ENCODE results near the gene CRTC1.
"Not testable (repeated sequence)": the region's sequence is repeated elsewhere in the genome, so short reads cannot be mapped to it uniquely, and the experiment has no call there.

The CRTC1 gene

GRCh38 chr19:18701250-18701608, 17.7 kb downstream of the CRTC1 start:
- no peak for DNase-seq (ENCODE audit: low read depth in 2 of 2)

- DNase-seq (ENCODE audit: low read depth in 2 of 2), result no peak
Measured at GRCh38 chr19:18704054-18704453, 20.6 kb downstream of the CRTC1 start.

GRCh38 chr19:18704971-18705370, 21.5 kb downstream of the CRTC1 start:
- DNase-seq (ENCODE audit: low read depth in 2 of 2), result no peak

GRCh38 chr19:18708452-18709231, 25.2 kb downstream of the CRTC1 start:
- no peak for DNase-seq (ENCODE audit: low read depth in 2 of 2)

- DNase-seq (ENCODE audit: low read depth in 2 of 2), result no peak
Measured at GRCh38 chr19:18709546-18709945, 26.1 kb downstream of the CRTC1 start.

- DNase-seq (ENCODE audit: low read depth in 2 of 2), result no peak
Measured at GRCh38 chr19:18710186-18710585, 26.7 kb downstream of the CRTC1 start.

- peak; percentile 3 to 11 for DNase-seq (ENCODE audit: low read depth in 2 of 2)
Measured at GRCh38 chr19:18710996-18711751, 27.7 kb downstream of the CRTC1 start.

- DNase-seq (ENCODE audit: low read depth in 2 of 2), result no peak
Measured at GRCh38 chr19:18711893-18712292, 28.4 kb downstream of the CRTC1 start.

- DNase-seq (ENCODE audit: low read depth in 2 of 2), result peak; percentile 3 to 8
Measured at GRCh38 chr19:18712981-18713380, 29.5 kb downstream of the CRTC1 start.

- no peak for DNase-seq (ENCODE audit: low read depth in 2 of 2)
Measured at GRCh38 chr19:18713550-18714117, 30.2 kb downstream of the CRTC1 start.

- no peak for DNase-seq (ENCODE audit: low read depth in 2 of 2)
Measured at GRCh38 chr19:18715416-18715815, 31.9 kb downstream of the CRTC1 start.

- no peak for DNase-seq (ENCODE audit: low read depth in 2 of 2)
Measured at GRCh38 chr19:18716857-18717256, 33.4 kb downstream of the CRTC1 start.

- DNase-seq (ENCODE audit: low read depth in 2 of 2), result no peak
Measured at GRCh38 chr19:18717601-18718000, 34.1 kb downstream of the CRTC1 start.

GRCh38 chr19:18718015-18718526, 34.6 kb downstream of the CRTC1 start:
- DNase-seq (ENCODE audit: low read depth in 2 of 2), result no peak

GRCh38 chr19:18718846-18719458, 35.5 kb downstream of the CRTC1 start:
- DNase-seq (ENCODE audit: low read depth in 2 of 2), result no peak

- no peak for DNase-seq (ENCODE audit: low read depth in 2 of 2)
Measured at GRCh38 chr19:18719541-18719940, 36.1 kb downstream of the CRTC1 start.

GRCh38 chr19:18723871-18724377, 40.4 kb downstream of the CRTC1 start:
- DNase-seq (ENCODE audit: low read depth in 2 of 2), result no peak

- DNase-seq (ENCODE audit: low read depth in 2 of 2), result no peak
Measured at GRCh38 chr19:18725841-18726770, 42.6 kb downstream of the CRTC1 start.

GRCh38 chr19:18726846-18727245, 43.4 kb downstream of the CRTC1 start:
- DNase-seq (ENCODE audit: low read depth in 2 of 2), result no peak

GRCh38 chr19:18727602-18728001, 44.1 kb downstream of the CRTC1 start:
- DNase-seq (ENCODE audit: low read depth in 2 of 2), result not testable (repeated sequence)
